ENCODE data around the gene SAMD8.

- TF ChIP-seq EZH2 (IDR thresholded peaks at IDR 0.05; ENCODE audit: low read depth, low read length, severe bottlenecking) (no peak), SRF (IDR thresholded peaks at IDR 0.05; ENCODE audit: low read depth, low read length) (no peak), KDM1A (IDR thresholded peaks at IDR 0.05; ENCODE audit: borderline replicate concordance, low read length) (no peak), POLR2A (IDR thresholded peaks at IDR 0.05; ENCODE audit: control extremely low read depth in 1 of 2, low read depth in 2 of 2, low read length in 2 of 2) (no peak), CHD2 (IDR thresholded peaks at IDR 0.05; ENCODE audit: low read length) (no peak), POLR2AphosphoS5 (IDR thresholded peaks at IDR 0.05; ENCODE audit: low read depth, low read length) (no peak), SP1 (IDR thresholded peaks at IDR 0.05; ENCODE audit: low read depth, low read length) (no peak), USF2 (IDR thresholded peaks at IDR 0.05; ENCODE audit: low read length) (no peak)
- TF ChIP-seq, protein P1, sequence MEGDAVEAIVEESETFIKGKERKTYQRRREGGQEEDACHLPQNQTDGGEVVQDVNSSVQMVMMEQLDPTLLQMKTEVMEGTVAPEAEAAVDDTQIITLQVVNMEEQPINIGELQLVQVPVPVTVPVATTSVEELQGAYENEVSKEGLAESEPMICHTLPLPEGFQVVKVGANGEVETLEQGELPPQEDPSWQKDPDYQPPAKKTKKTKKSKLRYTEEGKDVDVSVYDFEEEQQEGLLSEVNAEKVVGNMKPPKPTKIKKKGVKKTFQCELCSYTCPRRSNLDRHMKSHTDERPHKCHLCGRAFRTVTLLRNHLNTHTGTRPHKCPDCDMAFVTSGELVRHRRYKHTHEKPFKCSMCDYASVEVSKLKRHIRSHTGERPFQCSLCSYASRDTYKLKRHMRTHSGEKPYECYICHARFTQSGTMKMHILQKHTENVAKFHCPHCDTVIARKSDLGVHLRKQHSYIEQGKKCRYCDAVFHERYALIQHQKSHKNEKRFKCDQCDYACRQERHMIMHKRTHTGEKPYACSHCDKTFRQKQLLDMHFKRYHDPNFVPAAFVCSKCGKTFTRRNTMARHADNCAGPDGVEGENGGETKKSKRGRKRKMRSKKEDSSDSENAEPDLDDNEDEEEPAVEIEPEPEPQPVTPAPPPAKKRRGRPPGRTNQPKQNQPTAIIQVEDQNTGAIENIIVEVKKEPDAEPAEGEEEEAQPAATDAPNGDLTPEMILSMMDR (IDR thresholded peaks at IDR 0.05; ENCODE audit: control extremely low read depth in 1 of 3, insufficient read depth in 1 of 3, low read depth in 1 of 3, low read length in 3 of 3): no peak
These were observed 26.5 kb upstream of the SAMD8 start for GRCh38 chr10:75084834-75085384.

Measured in H1 (cell line).